CD4-positive, alpha-beta T cell (primary cell): Measurements from ENCODE around the gene CD247. TPM values are rescaled to one million over a fixed set of nuclear protein-coding genes. Genes with fewer than 3 reads are reported as not detected.
A peak's percentile ranks its signal among the peaks of the same experiment; 100 is the strongest.

ENCODE experiments used
- ATAC-seq: fragments of 200-7000 bp; cut with Tn5 transposase; one replicate; pipeline ENCODE4 v1.10.0; 2022; ENCODE audit warnings: mild to moderate bottlenecking; ENCODE audit not compliant: poor library complexity
- CTCF ChIA-PET: fragments of 350-600 bp; sonication (Branson Sonifier 250); formaldehyde crosslinking; loops from one replicate; lab custom pipeline; 2021; ENCODE audit warnings: antibody characterized with exemption, inconsistent platforms; lab: Charles Lee
- POLR2A ChIA-PET: fragments of 350-600 bp; sonication (Branson Sonifier 250); formaldehyde crosslinking; loops from one replicate; lab custom pipeline; 2021; ENCODE audit warnings: antibody characterized with exemption, inconsistent platforms; lab: Charles Lee
- DNase-seq, 14 experiments: peaks; one replicate each; pipeline ENCODE4 v3.0.0-alpha.2; 2013 to 2020; ENCODE audit warnings: mixed read lengths in 2 of 14
- H3K27ac ChIP-seq, 2 donors: one replicate each; pipeline versions ENCODE4 v1.5.1 to v1.7.0; 2013; ENCODE audit warnings: low read length in 2 of 2, low read depth in 1 of 2, mild to moderate bottlenecking in 1 of 2
- H3K27me3 ChIP-seq, 2 experiments: 1 replicate in 1 of 2; 2 replicates in 1 of 2; pipeline versions ENCODE4 v1.6.1 to v1.7.0; 2013; ENCODE audit warnings: low read length in 2 of 2, control low read depth in 1 of 2, mild to moderate bottlenecking in 1 of 2, moderate library complexity in 1 of 2; ENCODE audit not compliant: insufficient read depth in 2 of 2, control insufficient read depth in 1 of 2
- H3K36me3 ChIP-seq: one replicate; pipeline ENCODE4 v1.6.1; 2013; ENCODE audit warnings: low read length, control low read depth; ENCODE audit not compliant: insufficient read depth
- H3K4me1 ChIP-seq: one replicate; pipeline ENCODE4 v1.6.1; 2013; ENCODE audit warnings: low read length, control low read depth; ENCODE audit not compliant: insufficient read depth
- H3K4me3 ChIP-seq: one replicate; pipeline ENCODE4 v1.5.1; 2013; ENCODE audit warnings: mild to moderate bottlenecking, low read length, moderate library complexity
- H3K9me3 ChIP-seq, 2 experiments: 1 replicate in 1 of 2; 2 replicates in 1 of 2; pipeline versions ENCODE4 v1.6.1 to v1.7.0; 2013; ENCODE audit warnings: low read length in 2 of 2, mild to moderate bottlenecking in 2 of 2, control low read depth in 1 of 2, moderate library complexity in 1 of 2; ENCODE audit not compliant: control insufficient read depth in 1 of 2, insufficient read depth in 1 of 2
- H3K27ac Mint-ChIP-seq: one replicate; pipeline ENCODE4 v1.8.0; 2020; ENCODE audit warnings: mixed read lengths
- H3K27me3 Mint-ChIP-seq: one replicate; pipeline ENCODE4 v1.8.0; 2021; ENCODE audit warnings: mixed read lengths
- H3K36me3 Mint-ChIP-seq: one replicate; pipeline ENCODE4 v1.8.0; 2021; ENCODE audit warnings: low read depth, mixed read lengths
- H3K4me1 Mint-ChIP-seq: one replicate; pipeline ENCODE4 v1.8.0; 2021; ENCODE audit warnings: low read depth, mixed read lengths
- H3K4me3 Mint-ChIP-seq: one replicate; pipeline ENCODE4 v1.8.0; 2020; ENCODE audit warnings: mild to moderate bottlenecking, mixed read lengths
- H3K9me3 Mint-ChIP-seq: one replicate; pipeline ENCODE4 v1.8.0; 2020; ENCODE audit warnings: mixed read lengths
- intact Hi-C, 2 experiments: fragments of 100-400 bp; cut with DNase I in 1 of 2; cut with micrococcal nuclease in 1 of 2; formaldehyde crosslinking; loops; one replicate each; pipeline versions ENCODE4 v1.15.1 to v1.9.0; 2023 to 2025; cut with DNase I, micrococcal nuclease
- polyA plus RNA-seq, 2 donors: library from polyadenylated mRNA; unstranded; fragments of 120-200 nt; gene quantifications; one replicate each; pipeline ENCODE4 v1.2.1, GENCODE V29; 2013
- total RNA-seq, 174 experiments: library from RNA in 2 of 174; stranded (reverse) in 2 of 174; gene quantifications; one replicate each; pipeline ENCODE4 v1.2.3 and lab custom pipeline; 2021 to 2026
- TF ChIP-seq, protein P1 (sequence below): fragments of 200-600 bp; IDR thresholded peaks from one replicate; pipeline ENCODE4 v1.8.0; 2022; ENCODE audit warnings: antibody characterized with exemption, mild to moderate bottlenecking

CD247 gene
- total RNA-seq = 100 to 1,000 TPM; 355 to 378 TPM
- polyA plus RNA-seq (2013, experiment 1 of 2) = 334 TPM
- 283 TPM for polyA plus RNA-seq (2013, experiment 2 of 2)
- total RNA-seq (lab: John Stamatoyannopoulos, UW) = 56.6 to 675 (median 358) reads per million in 172 experiments

DNA sequence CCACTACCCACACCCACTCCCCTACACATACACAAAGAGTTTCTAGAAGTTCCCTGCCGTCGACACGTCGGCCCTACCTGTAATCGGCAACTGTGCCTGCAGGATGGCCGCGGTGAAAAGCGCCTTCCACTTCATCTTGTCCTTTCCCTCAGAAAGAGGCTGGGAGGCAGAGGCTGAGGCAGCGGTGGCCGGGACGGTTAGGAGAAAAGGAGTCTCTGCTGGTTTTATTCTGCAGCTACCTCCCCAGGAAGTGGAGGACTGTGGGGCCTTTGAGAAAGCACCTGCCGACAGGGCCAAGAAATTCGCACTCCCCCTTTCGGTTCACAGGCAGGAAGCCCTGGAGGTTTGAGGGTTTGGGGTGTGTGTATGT, at the start of gene CD247:
Gene CD247, minus strand, starts transcription at position 199 of the 370 bp plus-strand sequence. Its CDS starts 64 bp downstream, at position 135.
- Mint-ChIP-seq H3K4me3 (peak within 1 kb of the TSS; percentile 99), H3K4me1 (peaks cover 67% of the 10 kb centered on the region), H3K36me3 (peaks cover 55% of the 10 kb centered on the region), H3K27ac (peak within 1 kb of the TSS; percentile 100), H3K9me3 (no peaks in the 10 kb centered on the region), H3K27me3 (no peaks in the 10 kb centered on the region)
- peaks cover 14% of the 10 kb centered on the region for H3K36me3 ChIP-seq
- peak within 1 kb of the TSS; percentile 89 for H3K4me3 ChIP-seq
- intact Hi-C loops = loop anchor here in 1 of 2 experiments (1.0 to 5.0 kb wide), 2 partner anchors 26 to 36 kb away; no protein-coding TSS in a partner anchor
- peaks cover 29% of the 10 kb centered on the region for H3K4me1 ChIP-seq
- ChIA-PET POLR2A (interaction anchor here (0.7 to 8.0 kb wide), 28 partner anchors 9 to 643 kb away, joined by 3 to 203 read pairs (median 8); partner anchors contain the start of genes CREG1, DCAF6, GPA33 and POU2F1), CTCF (interaction anchor here (0.6 to 5.3 kb wide), 18 partner anchors 9 to 298 kb away, joined by 3 to 32 read pairs (median 5); partner anchors contain the start of genes CREG1 and POU2F1)
- H3K27ac ChIP-seq = peak within 1 kb of the TSS; percentile 91 to 96
- H3K9me3 ChIP-seq = no peaks in the 10 kb centered on the region
- DNase-seq (peak; percentile 66 to 93 (median 77)), ATAC-seq (peak; percentile 69)
- TF ChIP-seq, protein P1, sequence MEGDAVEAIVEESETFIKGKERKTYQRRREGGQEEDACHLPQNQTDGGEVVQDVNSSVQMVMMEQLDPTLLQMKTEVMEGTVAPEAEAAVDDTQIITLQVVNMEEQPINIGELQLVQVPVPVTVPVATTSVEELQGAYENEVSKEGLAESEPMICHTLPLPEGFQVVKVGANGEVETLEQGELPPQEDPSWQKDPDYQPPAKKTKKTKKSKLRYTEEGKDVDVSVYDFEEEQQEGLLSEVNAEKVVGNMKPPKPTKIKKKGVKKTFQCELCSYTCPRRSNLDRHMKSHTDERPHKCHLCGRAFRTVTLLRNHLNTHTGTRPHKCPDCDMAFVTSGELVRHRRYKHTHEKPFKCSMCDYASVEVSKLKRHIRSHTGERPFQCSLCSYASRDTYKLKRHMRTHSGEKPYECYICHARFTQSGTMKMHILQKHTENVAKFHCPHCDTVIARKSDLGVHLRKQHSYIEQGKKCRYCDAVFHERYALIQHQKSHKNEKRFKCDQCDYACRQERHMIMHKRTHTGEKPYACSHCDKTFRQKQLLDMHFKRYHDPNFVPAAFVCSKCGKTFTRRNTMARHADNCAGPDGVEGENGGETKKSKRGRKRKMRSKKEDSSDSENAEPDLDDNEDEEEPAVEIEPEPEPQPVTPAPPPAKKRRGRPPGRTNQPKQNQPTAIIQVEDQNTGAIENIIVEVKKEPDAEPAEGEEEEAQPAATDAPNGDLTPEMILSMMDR = peak; percentile 65
- H3K27me3 ChIP-seq = no peaks in the 10 kb centered on the region

DNA sequence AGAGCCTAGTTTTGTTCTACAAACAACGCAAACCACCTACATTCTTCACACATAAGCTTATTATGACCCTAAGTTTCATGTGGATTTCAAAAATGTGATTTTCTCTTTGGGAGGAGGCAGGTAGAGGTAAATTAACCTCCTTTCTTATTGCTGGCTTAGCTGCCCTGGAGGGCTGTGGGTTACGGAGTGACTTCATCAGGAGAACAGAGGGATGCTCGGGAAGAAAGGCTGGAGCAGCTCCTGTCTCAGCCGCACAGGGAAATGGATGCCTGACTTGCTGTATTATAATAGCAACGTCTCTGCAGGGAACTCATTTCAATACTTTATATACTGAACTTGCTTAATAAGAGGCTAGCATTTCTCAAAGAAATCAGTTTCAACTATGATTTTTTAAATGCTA, 49.3 kb upstream of the CD247 start:
- Mint-ChIP-seq H3K4me1 (no peaks in the 10 kb centered on the region), H3K27ac (no peak overlapping the region), H3K27me3 (peaks cover 5% of the 10 kb centered on the region), H3K9me3 (no peaks in the 10 kb centered on the region), H3K36me3 (no peaks in the 10 kb centered on the region), H3K4me3 (no peak overlapping the region)
- no peak overlapping the region for H3K4me3 ChIP-seq
- no peak overlapping the region for H3K27ac ChIP-seq
- CTCF ChIA-PET = no interaction called here
- ATAC-seq (no peak), DNase-seq (no peak)
- no peaks in the 10 kb centered on the region for H3K36me3 ChIP-seq
- intact Hi-C loops = no loop called here
- POLR2A ChIA-PET = no interaction called here
- H3K9me3 ChIP-seq = peaks cover 0 to 3% of the 10 kb centered on the region in 2 experiments
- H3K4me1 ChIP-seq = no peaks in the 10 kb centered on the region
- no peaks in the 10 kb centered on the region for H3K27me3 ChIP-seq
- TF ChIP-seq, protein P1 = no peak

DNA sequence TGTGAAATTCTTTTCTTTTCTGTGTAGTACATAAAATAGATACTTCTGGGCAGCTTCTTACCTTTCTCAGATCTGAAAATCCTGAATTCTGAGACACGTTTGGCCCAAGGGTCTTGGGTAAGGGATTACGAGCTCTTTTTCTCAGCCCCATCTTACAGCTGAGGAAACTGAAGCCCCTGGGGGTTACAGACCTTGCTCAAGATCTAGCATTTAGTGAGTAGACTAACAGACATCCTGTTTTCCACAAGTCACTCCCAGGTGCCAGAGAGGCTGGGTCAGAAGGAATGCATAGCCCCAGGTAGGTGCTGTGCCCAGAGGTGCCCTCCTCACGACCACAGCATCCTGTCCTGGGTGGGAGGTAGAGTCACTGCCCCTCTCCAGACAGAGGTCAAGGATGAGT, 48.4 kb upstream of the CD247 start:
- H3K4me1 ChIP-seq = no peaks in the 10 kb centered on the region
- ChIA-PET POLR2A (no interaction called here), CTCF (no interaction called here)
- intact Hi-C loops = no loop called here
- H3K4me1 Mint-ChIP-seq = no peaks in the 10 kb centered on the region
- H3K27me3 Mint-ChIP-seq = no peaks in the 10 kb centered on the region
- no peak for ATAC-seq
- H3K4me3 ChIP-seq = no peak overlapping the region
- H3K9me3 ChIP-seq = peaks cover 0 to 3% of the 10 kb centered on the region in 2 experiments
- no peak overlapping the region for H3K27ac ChIP-seq
- DNase-seq = no peak
- H3K27ac Mint-ChIP-seq = no peak overlapping the region
- TF ChIP-seq, protein P1 = no peak
- H3K9me3 Mint-ChIP-seq = no peaks in the 10 kb centered on the region
- H3K36me3 Mint-ChIP-seq = no peaks in the 10 kb centered on the region
- no peak overlapping the region for H3K4me3 Mint-ChIP-seq
- H3K36me3 ChIP-seq = no peaks in the 10 kb centered on the region
- no peaks in the 10 kb centered on the region for H3K27me3 ChIP-seq
